Activated CD4-positive, alpha-beta T cell treated with anti-CD3 and anti-CD28 coated beads, Interleukin-2, amount 10 ng/mL, durations not matched to agents 7 days and 5 days (primary cell): Measurements from ENCODE around the gene EXOC1. TPM values are rescaled to one million over a fixed set of nuclear protein-coding genes. Genes with fewer than 3 reads are reported as not detected.

Source experiments
- CTCF ChIA-PET: fragments of 350-600 bp; sonication (Branson Sonifier 250); formaldehyde crosslinking; loops from one replicate; lab custom pipeline; 2021; ENCODE audit warnings: antibody characterized with exemption; lab: Charles Lee
- POLR2A ChIA-PET: fragments of 350-600 bp; sonication (Branson Sonifier 250); formaldehyde crosslinking; loops from one replicate; lab custom pipeline; 2021; ENCODE audit warnings: antibody characterized with exemption; lab: Charles Lee
- DNase-seq: peaks from one replicate; pipeline ENCODE4 v3.0.0-alpha.2; 2020
- H3K27ac Mint-ChIP-seq: one replicate; pipeline ENCODE4 v1.8.0; 2021; ENCODE audit warnings: mild to moderate bottlenecking, moderate library complexity, mixed read lengths
- H3K27me3 Mint-ChIP-seq: one replicate; pipeline ENCODE4 v1.8.0; 2021; ENCODE audit warnings: mixed read lengths
- H3K36me3 Mint-ChIP-seq: one replicate; pipeline ENCODE4 v1.8.0; 2021; ENCODE audit warnings: low read depth, mixed read lengths
- H3K4me1 Mint-ChIP-seq: one replicate; pipeline ENCODE4 v1.8.0; 2021; ENCODE audit warnings: mixed read lengths
- H3K4me3 Mint-ChIP-seq: one replicate; pipeline ENCODE4 v1.8.0; 2021; ENCODE audit warnings: mild to moderate bottlenecking, moderate library complexity, mixed read lengths
- H3K9me3 Mint-ChIP-seq: one replicate; pipeline ENCODE4 v1.8.0; 2021; ENCODE audit warnings: mixed read lengths
- total RNA-seq, 2 experiments: library from RNA; stranded (reverse); gene quantifications; one replicate each; pipeline ENCODE4 v1.2.3, GENCODE V29; 2021

The EXOC1 gene
- total RNA-seq, 2 experiments from 2014 or later: 30.3 to 32.3 TPM

GRCh38 chr4:55948726-55949481 is 95.5 kb downstream of the EXOC1 start, which contains the start of gene CEP135:
CEP135 (plus strand) TSS chr4:55948945; CDS start chr4:55952131, 3,186 bp downstream.
- H3K27ac Mint-ChIP-seq: peak within 1 kb of the TSS; percentile 97
- ChIA-PET POLR2A (interaction anchor here (0.6 to 1.2 kb wide), 3 partner anchors 438 to 599 kb away, joined by 3 to 4 read pairs (median 3); partner anchors contain the start of gene AASDH), CTCF (interaction anchor here (0.6 to 3.0 kb wide), 46 partner anchors 9 to 709 kb away, joined by 3 to 43 read pairs (median 4); partner anchors contain the start of genes AASDH, PAICS and PPAT)
- H3K4me3 Mint-ChIP-seq: peak within 1 kb of the TSS; percentile 77
- peaks cover 4% of the 10 kb centered on the region for H3K9me3 Mint-ChIP-seq
- DNase-seq: peak; percentile 92
- H3K4me1 Mint-ChIP-seq: peaks cover 43% of the 10 kb centered on the region
- H3K27me3 Mint-ChIP-seq: no peaks in the 10 kb centered on the region
- peaks cover 22% of the 10 kb centered on the region for H3K36me3 Mint-ChIP-seq

- ChIA-PET CTCF (interaction anchor here (0.6 to 3.0 kb wide), 29 partner anchors 10 to 708 kb away, joined by 3 to 43 read pairs (median 4); partner anchors contain the start of genes AASDH, PAICS and PPAT), POLR2A (interaction anchor here (1.2 kb wide), 1 partner anchor 438 kb away, joined by 4 read pairs; the partner anchor contains the start of gene AASDH)
- peaks cover 27% of the 10 kb centered on the region for H3K36me3 Mint-ChIP-seq
- no peaks in the 10 kb centered on the region for H3K27me3 Mint-ChIP-seq
- peak overlapping the region; percentile 77 for H3K4me3 Mint-ChIP-seq
- H3K27ac Mint-ChIP-seq: peak overlapping the region; percentile 97
- H3K9me3 Mint-ChIP-seq: peaks cover 4% of the 10 kb centered on the region
- DNase-seq: no peak
- H3K4me1 Mint-ChIP-seq: peaks cover 43% of the 10 kb centered on the region
These were observed 96.0 kb downstream of the EXOC1 start for GRCh38 chr4:55949482-55949802.

- peaks cover 40% of the 10 kb centered on the region for H3K4me1 Mint-ChIP-seq
These were observed 97.9 kb downstream of the EXOC1 start for GRCh38 chr4:55951191-55951922.

More at GRCh38 chr4:55951191-55951922, 97.9 kb downstream of the EXOC1 start:
- peaks cover 35% of the 10 kb centered on the region for H3K36me3 Mint-ChIP-seq
- ChIA-PET POLR2A (no interaction called here), CTCF (interaction anchor here (0.6 to 4.0 kb wide), 4 partner anchors 14 to 67 kb away, joined by 3 to 12 read pairs (median 3); no protein-coding TSS in a partner anchor)
- no peak overlapping the region for H3K4me3 Mint-ChIP-seq
- H3K27ac Mint-ChIP-seq: no peak overlapping the region
- no peak for DNase-seq
- no peaks in the 10 kb centered on the region for H3K9me3 Mint-ChIP-seq
- no peaks in the 10 kb centered on the region for H3K27me3 Mint-ChIP-seq

Other genes starting within 250 kb of the EXOC1 start
- gene NMU, start 217.3 kb upstream of the EXOC1 start, total RNA-seq: under 1 TPM; 0.67 to 0.87 TPM
- not detected for gene EXOC1L, start 33.9 kb upstream of the EXOC1 start, total RNA-seq
- gene CEP135, start 95.3 kb downstream of the EXOC1 start, total RNA-seq: 10 to 100 TPM; 19.1 to 22.7 TPM